ENCODE results near the gene ATRX. TPM values are rescaled to one million over a fixed set of nuclear protein-coding genes. Genes with fewer than 3 reads are reported as not detected.
"Not testable (repeated sequence)": the region's sequence is repeated elsewhere in the genome, so short reads cannot be mapped to it uniquely, and the experiment has no call there.

Gene ATRX
- total RNA-seq, 1 donor from 2014 or later: 83.4 TPM

- no peaks in the 10 kb centered on the region for H3K27me3 ChIP-seq
- no peaks in the 10 kb centered on the region for H3K36me3 ChIP-seq
- ATAC-seq (no peak), DNase-seq (no peak)
- H3K9me3 ChIP-seq: no peaks in the 10 kb centered on the region
- no peak overlapping the region for H3K4me3 ChIP-seq
- H3K27ac ChIP-seq: no peak overlapping the region
- TF ChIP-seq CTCF (IDR thresholded peaks at IDR 0.05): no peak
- no peaks in the 10 kb centered on the region for H3K4me1 ChIP-seq
- intact Hi-C loops (cut with DNase I): no loop called here
Observed at GRCh38 chrX:77743720-77744119, 42.3 kb downstream of the ATRX start.

GRCh38 chrX:77742788-77743476 lies 43.1 kb downstream of the ATRX start:
- no peaks in the 10 kb centered on the region for H3K27me3 ChIP-seq
- H3K4me3 ChIP-seq: no peak overlapping the region
- ATAC-seq (peak; percentile 58), DNase-seq (no peak)
- H3K36me3 ChIP-seq: no peaks in the 10 kb centered on the region
- intact Hi-C loops (cut with DNase I): no loop called here
- H3K4me1 ChIP-seq: no peaks in the 10 kb centered on the region
- H3K9me3 ChIP-seq: no peaks in the 10 kb centered on the region
- no peak for TF ChIP-seq CTCF (IDR thresholded peaks at IDR 0.05)
- no peak overlapping the region for H3K27ac ChIP-seq

GRCh38 chrX:77740376-77740905 lies 45.6 kb downstream of the ATRX start:
- no peak for DNase-seq
- ATAC-seq: no peak
- no peak for TF ChIP-seq CTCF (IDR thresholded peaks at IDR 0.05)

GRCh38 chrX:77733342-77733741 lies 52.7 kb downstream of the ATRX start:
- intact Hi-C loops (cut with DNase I): no loop called here
- no peaks in the 10 kb centered on the region for H3K36me3 ChIP-seq
- DNase-seq (no peak), ATAC-seq (no peak)
- no peak overlapping the region for H3K27ac ChIP-seq
- H3K27me3 ChIP-seq: no peaks in the 10 kb centered on the region
- H3K4me1 ChIP-seq: no peaks in the 10 kb centered on the region
- no peaks in the 10 kb centered on the region for H3K9me3 ChIP-seq
- no peak overlapping the region for H3K4me3 ChIP-seq
- no peak for TF ChIP-seq CTCF (IDR thresholded peaks at IDR 0.05)

More at GRCh38 chrX:77740376-77740905, 45.6 kb downstream of the ATRX start:
- Histone ChIP-seq H3K4me1 (no peaks in the 10 kb centered on the region), H3K27ac (no peak overlapping the region), H3K36me3 (no peaks in the 10 kb centered on the region), H3K9me3 (no peaks in the 10 kb centered on the region), H3K4me3 (no peak overlapping the region), H3K27me3 (no peaks in the 10 kb centered on the region)
- intact Hi-C loops (cut with DNase I): no loop called here

- TF ChIP-seq CTCF (IDR thresholded peaks at IDR 0.05): no peak
- Histone ChIP-seq H3K27me3 (no peaks in the 10 kb centered on the region), H3K4me3 (no peak overlapping the region), H3K4me1 (no peaks in the 10 kb centered on the region), H3K36me3 (no peaks in the 10 kb centered on the region), H3K27ac (no peak overlapping the region), H3K9me3 (no peaks in the 10 kb centered on the region)
- intact Hi-C loops (cut with DNase I): no loop called here
- no peak for DNase-seq
- no peak for ATAC-seq
Observed at GRCh38 chrX:77731821-77732419, 54.1 kb downstream of the ATRX start.

- H3K27ac ChIP-seq; H3K36me3 ChIP-seq; H3K4me1 ChIP-seq; intact Hi-C loops (cut with DNase I); DNase-seq; H3K27me3 ChIP-seq; H3K9me3 ChIP-seq; ATAC-seq; H3K4me3 ChIP-seq: not testable (repeated sequence)
Observed at GRCh38 chrX:77726095-77726494, 59.9 kb downstream of the ATRX start.

All from upper lobe of right lung (tissue), 1 donor.